Loucy (cell line): ENCODE results near the gene NRXN3.

Source experiments
- H2AFZ ChIP-seq: fragments of 200-600 bp; sonication (generic); 2 replicates; pipeline ENCODE4 v1.6.0; 2016; ENCODE audit warnings: antibody characterized with exemption, mild to moderate bottlenecking, low read length, moderate library complexity
- H3F3A ChIP-seq: fragments of 200-600 bp; 2 replicates; pipeline ENCODE4 v1.6.0; 2016; ENCODE audit warnings: antibody characterized with exemption, low read depth, mild to moderate bottlenecking
- H3K27me3 ChIP-seq: fragments of 200-600 bp; sonication (generic); 2 replicates; pipeline ENCODE4 v1.6.1; 2014; ENCODE audit warnings: low read length, mild to moderate bottlenecking; ENCODE audit not compliant: insufficient read depth, poor library complexity, severe bottlenecking
- H3K36me3 ChIP-seq: fragments of 200-600 bp; sonication (generic); 2 replicates; pipeline ENCODE4 v1.6.1; 2016; ENCODE audit warnings: low read length; ENCODE audit not compliant: insufficient read depth
- H3K4me1 ChIP-seq: fragments of 200-600 bp; sonication (generic); 2 replicates; pipeline ENCODE4 v1.5.1; 2014; ENCODE audit warnings: low read length, mild to moderate bottlenecking; ENCODE audit not compliant: insufficient read depth, poor library complexity, severe bottlenecking
- H3K4me2 ChIP-seq: fragments of 200-600 bp; sonication (generic); 2 replicates; pipeline ENCODE4 v1.6.0; 2014; ENCODE audit warnings: antibody characterized with exemption, low read length, low read depth, mild to moderate bottlenecking; ENCODE audit not compliant: poor library complexity, severe bottlenecking
- H3K4me3 ChIP-seq: fragments of 200-600 bp; sonication (generic); 2 replicates; pipeline ENCODE4 v1.5.1; 2014; ENCODE audit warnings: low read length, mild to moderate bottlenecking, mixed read lengths; ENCODE audit not compliant: poor library complexity, severe bottlenecking
- H3K79me2 ChIP-seq: fragments of 200-600 bp; sonication (generic); 2 replicates; pipeline ENCODE4 v1.6.1; 2014; ENCODE audit warnings: low read length; ENCODE audit not compliant: insufficient read depth
- H3K9ac ChIP-seq: fragments of 200-600 bp; sonication (generic); 2 replicates; pipeline ENCODE4 v1.6.0; 2014; ENCODE audit warnings: mild to moderate bottlenecking, low read depth, low read length, moderate library complexity; ENCODE audit not compliant: poor library complexity, severe bottlenecking
- H3K9me2 ChIP-seq: fragments of 200-600 bp; sonication (generic); replicated peaks from 2 replicates; pipeline ENCODE4 v1.6.1; 2016; ENCODE audit warnings: low read depth, low read length, mixed read lengths
- H3K9me3 ChIP-seq: fragments of 200-600 bp; sonication (generic); 2 replicates; pipeline ENCODE4 v1.6.1; 2014; ENCODE audit warnings: mild to moderate bottlenecking, antibody characterized with exemption, low read length, low read depth; ENCODE audit not compliant: insufficient read depth
- H4K20me1 ChIP-seq: fragments of 200-600 bp; sonication (generic); 2 replicates; pipeline ENCODE4 v1.6.0; 2014; ENCODE audit warnings: antibody characterized with exemption, low read length, mild to moderate bottlenecking; ENCODE audit not compliant: insufficient read depth, poor library complexity, severe bottlenecking
- EZH2phosphoT487 ChIP-seq: fragments of 200-600 bp; IDR thresholded peaks from 2 replicates; pipeline ENCODE4 v1.6.1; 2018; ENCODE audit warnings: antibody characterized with exemption, mild to moderate bottlenecking, moderate library complexity, borderline replicate concordance
- TF ChIP-seq, protein P1 (sequence below): fragments of 200-600 bp; sonication (generic); conservative IDR thresholded peaks from 2 replicates; pipeline ENCODE4 v1.5.1; 2014; ENCODE audit warnings: mild to moderate bottlenecking, antibody characterized with exemption, low read length

The NRXN3 gene

DNA sequence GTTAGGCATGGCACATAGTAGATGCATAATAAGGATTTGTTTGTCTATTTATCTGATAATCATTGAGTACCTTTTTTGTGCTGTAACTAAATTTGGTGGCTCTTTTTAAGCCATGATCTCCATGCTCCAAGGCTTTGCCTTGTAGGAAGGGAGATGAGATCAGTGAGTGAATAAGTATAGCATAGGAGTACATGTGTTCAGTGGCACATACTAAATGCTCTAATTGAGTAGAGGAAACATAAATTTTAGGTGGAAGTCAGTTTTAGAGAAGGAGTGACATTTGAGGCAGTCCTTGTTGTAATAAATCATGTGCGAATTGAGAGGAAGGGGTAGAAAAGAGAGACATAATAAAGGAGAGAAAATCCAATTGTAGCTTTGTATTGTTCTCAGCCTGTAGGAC is 482.6 kb downstream of the NRXN3 start:
- Histone ChIP-seq H4K20me1 (no peaks in the 10 kb centered on the region), H2AFZ (no peak overlapping the region), H3K9ac (no peak overlapping the region), H3K9me3 (no peaks in the 10 kb centered on the region), H3K9me2 (no peaks in the 10 kb centered on the region), H3K4me1 (no peaks in the 10 kb centered on the region), H3K4me2 (no peak overlapping the region), H3K79me2 (no peaks in the 10 kb centered on the region), H3K27me3 (no peaks in the 10 kb centered on the region), H3K4me3 (no peak overlapping the region), H3K36me3 (no peaks in the 10 kb centered on the region), H3F3A (no peaks in the 10 kb centered on the region)
- TF ChIP-seq, protein P1, sequence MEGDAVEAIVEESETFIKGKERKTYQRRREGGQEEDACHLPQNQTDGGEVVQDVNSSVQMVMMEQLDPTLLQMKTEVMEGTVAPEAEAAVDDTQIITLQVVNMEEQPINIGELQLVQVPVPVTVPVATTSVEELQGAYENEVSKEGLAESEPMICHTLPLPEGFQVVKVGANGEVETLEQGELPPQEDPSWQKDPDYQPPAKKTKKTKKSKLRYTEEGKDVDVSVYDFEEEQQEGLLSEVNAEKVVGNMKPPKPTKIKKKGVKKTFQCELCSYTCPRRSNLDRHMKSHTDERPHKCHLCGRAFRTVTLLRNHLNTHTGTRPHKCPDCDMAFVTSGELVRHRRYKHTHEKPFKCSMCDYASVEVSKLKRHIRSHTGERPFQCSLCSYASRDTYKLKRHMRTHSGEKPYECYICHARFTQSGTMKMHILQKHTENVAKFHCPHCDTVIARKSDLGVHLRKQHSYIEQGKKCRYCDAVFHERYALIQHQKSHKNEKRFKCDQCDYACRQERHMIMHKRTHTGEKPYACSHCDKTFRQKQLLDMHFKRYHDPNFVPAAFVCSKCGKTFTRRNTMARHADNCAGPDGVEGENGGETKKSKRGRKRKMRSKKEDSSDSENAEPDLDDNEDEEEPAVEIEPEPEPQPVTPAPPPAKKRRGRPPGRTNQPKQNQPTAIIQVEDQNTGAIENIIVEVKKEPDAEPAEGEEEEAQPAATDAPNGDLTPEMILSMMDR = no peak
- TF ChIP-seq EZH2phosphoT487 = no peak

GRCh38 chr14:78653173-78653572 is 483.0 kb downstream of the NRXN3 start:
- Histone ChIP-seq H2AFZ (no peak overlapping the region), H3K9me2 (no peaks in the 10 kb centered on the region), H3K9ac (no peak overlapping the region), H3K9me3 (no peaks in the 10 kb centered on the region), H3K4me2 (no peak overlapping the region), H3K27me3 (no peaks in the 10 kb centered on the region), H3F3A (no peaks in the 10 kb centered on the region), H4K20me1 (no peaks in the 10 kb centered on the region), H3K4me3 (no peak overlapping the region), H3K79me2 (no peaks in the 10 kb centered on the region), H3K4me1 (no peaks in the 10 kb centered on the region), H3K36me3 (no peaks in the 10 kb centered on the region)
- no peak for TF ChIP-seq EZH2phosphoT487
- TF ChIP-seq, protein P1 = no peak

DNA sequence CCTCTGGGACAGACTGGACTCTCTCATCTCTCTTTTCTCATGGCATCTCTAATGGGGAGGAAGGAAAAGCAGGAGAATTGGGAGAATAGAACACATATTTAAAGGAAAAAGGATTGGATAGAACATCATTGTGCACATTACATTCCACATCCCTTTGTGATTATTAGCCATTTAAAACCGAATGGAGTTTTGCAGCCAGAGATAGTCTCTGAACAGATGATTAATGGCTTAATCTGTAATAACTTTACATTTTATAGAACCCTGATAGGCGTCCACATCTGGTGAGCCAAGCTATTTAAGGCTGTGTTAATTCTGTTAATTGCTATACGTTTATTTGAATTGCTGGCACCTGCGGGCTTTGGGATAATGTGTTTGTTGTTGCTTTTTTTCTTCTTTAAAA is 487.3 kb downstream of the NRXN3 start:
- H3K9me2 ChIP-seq = no peaks in the 10 kb centered on the region
- no peak overlapping the region for H2AFZ ChIP-seq
- H3K27me3 ChIP-seq = no peaks in the 10 kb centered on the region
- H3K4me3 ChIP-seq = no peak overlapping the region
- H3F3A ChIP-seq = no peaks in the 10 kb centered on the region
- TF ChIP-seq, protein P1 = no peak
- TF ChIP-seq EZH2phosphoT487 = no peak
- H3K4me2 ChIP-seq = no peak overlapping the region
- H4K20me1 ChIP-seq = no peaks in the 10 kb centered on the region
- no peaks in the 10 kb centered on the region for H3K79me2 ChIP-seq
- no peaks in the 10 kb centered on the region for H3K4me1 ChIP-seq
- H3K9ac ChIP-seq = no peak overlapping the region
- H3K9me3 ChIP-seq = no peaks in the 10 kb centered on the region
- no peaks in the 10 kb centered on the region for H3K36me3 ChIP-seq
